GM19452 (cell line): Measurements from ENCODE around the gene MEG3.

Experiments
- ATAC-seq: cut with Tn5 transposase; IDR thresholded peaks from one replicate; pipeline ENCODE4 v1.9.1; 2021; ENCODE audit not compliant: unreplicated experiment

Gene MEG3

GRCh38 chr14:100879194-100879593, 53.3 kb downstream of the MEG3 start:
- no peak for ATAC-seq

DNA sequence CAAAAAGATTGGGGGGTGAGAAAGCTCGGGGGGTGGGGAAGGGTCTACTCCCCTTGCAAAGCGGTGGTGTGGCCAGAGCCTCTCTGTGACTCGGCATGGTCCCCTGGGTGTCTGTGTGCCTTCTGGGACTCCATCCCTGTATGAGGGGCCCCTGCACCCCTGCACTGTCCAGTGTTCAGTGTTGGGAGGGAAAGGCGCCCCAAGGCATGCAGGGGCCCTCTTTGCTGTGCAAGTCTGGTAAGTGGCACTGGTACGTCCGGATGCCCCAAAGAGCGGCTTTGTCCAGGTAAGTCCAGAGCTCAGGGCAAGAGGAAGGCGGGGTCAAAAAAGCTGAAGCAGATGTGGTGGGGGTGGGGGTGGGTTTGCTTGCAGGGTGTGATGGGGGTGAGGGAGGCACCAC, 53.9 kb downstream of the MEG3 start:
- no peak for ATAC-seq

- ATAC-seq = no peak
Measured at GRCh38 chr14:100880271-100881101, 54.6 kb downstream of the MEG3 start.

- no peak for ATAC-seq
Measured at GRCh38 chr14:100881211-100882025, 55.5 kb downstream of the MEG3 start.

GRCh38 chr14:100882026-100882967, 56.4 kb downstream of the MEG3 start:
- no peak for ATAC-seq

DNA sequence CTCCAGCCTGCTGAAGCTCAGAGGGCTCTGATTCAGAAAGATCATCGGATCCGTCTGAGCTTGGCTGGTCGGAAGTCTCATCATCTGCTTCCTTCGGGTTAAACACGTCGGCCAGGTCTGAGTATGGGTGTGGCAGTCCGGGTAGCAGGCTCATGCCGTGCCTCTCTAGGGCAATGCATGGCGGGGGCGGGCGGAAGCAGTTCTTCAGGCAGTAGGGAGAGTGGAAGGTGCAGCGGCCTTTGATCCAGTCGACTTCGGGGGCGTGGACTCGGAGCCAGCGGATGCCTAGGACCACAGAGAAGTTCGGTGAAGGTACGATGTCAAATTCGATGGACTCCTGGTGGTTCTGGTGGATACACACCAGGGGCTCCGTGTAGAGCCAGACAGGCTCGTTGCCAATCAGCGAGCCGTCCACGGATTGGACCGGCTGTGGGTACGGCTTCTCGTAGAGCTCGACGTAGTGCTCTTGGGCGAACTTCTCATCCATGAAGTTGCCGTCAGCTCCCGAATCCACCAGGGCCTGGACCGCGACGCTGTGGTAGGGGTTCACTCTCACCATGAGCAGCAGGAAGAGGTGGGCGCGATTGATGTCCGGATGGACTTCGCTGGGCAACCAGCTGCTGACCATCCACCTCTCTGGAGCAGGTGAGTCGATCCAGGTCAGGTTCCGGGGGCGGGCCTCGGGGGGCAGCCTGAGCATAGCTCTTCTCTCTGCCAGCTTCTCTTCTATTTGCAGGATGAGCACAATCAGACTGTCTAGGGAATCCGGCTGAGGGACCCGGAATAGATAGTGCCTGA, 57.3 kb downstream of the MEG3 start:
- no peak for ATAC-seq

DNA sequence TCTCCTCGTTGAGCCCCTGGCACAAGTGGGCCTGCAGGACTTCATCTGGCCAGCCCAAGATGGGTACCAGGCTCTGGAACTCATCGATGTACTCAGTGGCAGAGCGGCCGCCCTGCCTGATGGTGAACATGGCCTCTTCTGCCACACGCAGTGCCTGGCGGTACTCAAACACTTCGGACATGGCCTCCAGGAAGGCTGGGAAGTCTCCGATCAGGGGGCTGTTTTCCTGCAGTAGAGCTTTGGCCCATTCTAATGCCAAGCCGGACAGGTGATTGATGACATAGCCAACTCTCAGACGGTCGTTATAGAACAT, 57.8 kb downstream of the MEG3 start:
- no peak for ATAC-seq

DNA sequence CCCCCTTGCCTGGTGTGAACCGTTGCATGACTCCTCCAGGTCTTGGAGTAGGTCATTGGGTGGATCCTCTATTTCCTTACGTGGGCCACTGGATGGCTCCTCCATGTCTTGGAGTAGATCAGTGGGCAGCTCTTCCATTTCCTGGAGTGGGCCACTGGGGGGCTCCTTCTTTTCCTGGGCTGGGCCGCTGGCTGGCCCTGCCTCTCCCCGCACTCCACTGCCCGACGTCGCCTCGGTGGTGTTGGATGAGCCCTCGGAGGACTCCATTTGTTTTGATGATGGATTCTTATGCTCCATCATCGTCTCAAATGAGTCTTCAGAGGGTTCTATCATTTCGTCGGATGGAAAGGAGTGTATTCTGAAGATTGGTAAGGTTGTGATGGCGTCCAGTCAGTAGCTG, 58.5 kb downstream of the MEG3 start:
- no peak for ATAC-seq

DNA sequence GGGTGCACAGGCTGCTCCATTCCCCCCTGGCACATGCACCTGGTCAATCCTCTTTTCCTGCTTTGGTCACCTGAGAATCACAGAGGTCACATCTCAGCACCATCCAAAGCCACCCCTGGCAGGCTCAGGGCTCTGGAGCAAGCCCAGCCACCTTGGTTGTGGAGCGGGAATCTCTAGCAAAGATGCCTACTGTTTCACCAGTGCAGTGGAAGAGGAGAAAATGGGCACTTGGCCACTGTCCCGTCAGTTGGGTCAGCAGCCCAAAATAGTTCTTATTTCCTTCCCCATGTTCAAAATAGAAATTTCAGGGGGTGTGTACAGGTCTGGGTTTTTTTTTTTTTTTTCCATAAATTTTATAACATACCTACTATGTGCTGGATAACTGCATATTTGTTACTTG, 59.3 kb downstream of the MEG3 start:
- no peak for ATAC-seq

GRCh38 chr14:100885617-100886016, 59.7 kb downstream of the MEG3 start:
- ATAC-seq = no peak

GRCh38 chr14:100887728-100888335, 61.9 kb downstream of the MEG3 start:
- no peak for ATAC-seq

GRCh38 chr14:100888789-100889315, 62.9 kb downstream of the MEG3 start:
- no peak for ATAC-seq

DNA sequence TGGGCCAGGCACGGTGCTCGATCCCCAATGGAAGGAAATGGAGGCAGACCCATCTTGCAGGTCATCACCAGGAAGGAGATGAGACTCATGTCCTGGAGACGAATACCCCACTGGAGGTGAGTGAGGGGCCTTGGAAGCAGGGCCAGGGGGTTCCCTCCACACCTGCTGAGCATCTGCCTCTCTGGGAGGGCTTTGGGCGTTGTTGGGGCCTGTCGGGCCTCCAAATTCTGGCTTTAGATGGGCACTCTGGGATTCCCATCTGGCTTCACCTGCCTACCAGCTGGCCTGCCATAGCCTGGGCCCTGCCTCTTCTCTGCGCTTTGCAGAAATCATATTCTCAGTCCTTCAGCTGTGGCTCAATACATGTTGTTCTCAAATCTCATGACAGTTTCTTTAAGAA, 63.7 kb downstream of the MEG3 start:
- ATAC-seq = no peak

DNA sequence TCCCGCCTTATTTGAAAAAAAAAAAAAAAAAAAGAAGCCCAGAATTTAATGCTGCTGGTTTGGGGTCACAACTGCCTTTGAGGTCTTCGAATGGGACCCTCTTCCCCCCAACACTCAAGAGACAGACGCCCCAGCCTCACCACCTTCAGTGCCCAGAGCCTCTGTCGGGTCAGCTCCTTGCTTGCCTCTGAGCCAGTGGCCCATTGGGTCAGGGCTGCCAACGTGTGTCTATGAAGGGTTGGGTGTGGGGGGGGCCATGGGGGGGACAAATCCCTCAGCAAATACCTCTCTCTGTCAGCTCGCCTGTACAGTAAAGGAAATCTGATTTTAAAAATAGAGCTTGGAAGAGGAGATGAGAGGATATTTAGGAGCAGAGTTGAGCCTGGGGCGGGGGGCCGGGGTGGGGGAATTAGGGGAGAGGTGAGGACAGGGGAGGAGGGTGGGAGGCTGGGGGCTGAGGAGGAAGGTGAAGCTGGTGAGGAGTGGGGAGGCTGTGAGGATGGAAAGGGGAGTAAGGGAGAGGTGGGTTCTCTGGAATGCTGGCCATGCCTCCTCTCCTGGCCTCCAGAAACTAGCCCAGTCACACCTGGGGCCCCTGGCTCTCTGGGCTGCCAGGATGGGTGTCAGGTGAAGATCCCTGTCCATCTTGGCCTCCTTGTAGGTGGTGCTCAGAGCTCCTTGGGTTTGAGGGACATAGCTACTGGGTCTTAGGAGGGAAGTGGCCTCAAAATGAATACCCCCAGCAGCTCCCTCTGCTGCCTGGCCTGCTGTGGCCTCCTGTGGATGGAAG, 64.3 kb downstream of the MEG3 start:
- no peak for ATAC-seq

DNA sequence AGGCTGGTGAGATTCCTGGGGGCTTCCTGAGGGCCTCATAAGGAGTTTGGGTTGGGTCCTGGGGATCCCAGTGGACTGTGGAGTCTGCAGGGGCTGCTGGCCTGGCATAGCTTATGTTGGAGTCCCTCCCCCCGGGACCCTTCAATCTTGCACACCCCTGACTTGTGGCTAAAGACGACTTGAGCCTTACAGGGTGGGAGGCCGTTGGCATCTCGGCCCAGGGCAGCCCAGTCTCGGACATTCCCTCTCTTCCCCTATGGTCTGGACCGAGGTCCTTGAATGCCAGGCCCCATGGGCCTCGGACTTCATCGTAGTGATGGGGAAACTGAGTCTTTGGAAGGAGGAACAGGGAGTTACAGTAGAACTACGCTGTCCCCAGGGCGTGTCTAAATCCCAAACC, 65.1 kb downstream of the MEG3 start:
- ATAC-seq = no peak

- ATAC-seq = no peak
Measured at GRCh38 chr14:100891501-100892445, 65.9 kb downstream of the MEG3 start.

DNA sequence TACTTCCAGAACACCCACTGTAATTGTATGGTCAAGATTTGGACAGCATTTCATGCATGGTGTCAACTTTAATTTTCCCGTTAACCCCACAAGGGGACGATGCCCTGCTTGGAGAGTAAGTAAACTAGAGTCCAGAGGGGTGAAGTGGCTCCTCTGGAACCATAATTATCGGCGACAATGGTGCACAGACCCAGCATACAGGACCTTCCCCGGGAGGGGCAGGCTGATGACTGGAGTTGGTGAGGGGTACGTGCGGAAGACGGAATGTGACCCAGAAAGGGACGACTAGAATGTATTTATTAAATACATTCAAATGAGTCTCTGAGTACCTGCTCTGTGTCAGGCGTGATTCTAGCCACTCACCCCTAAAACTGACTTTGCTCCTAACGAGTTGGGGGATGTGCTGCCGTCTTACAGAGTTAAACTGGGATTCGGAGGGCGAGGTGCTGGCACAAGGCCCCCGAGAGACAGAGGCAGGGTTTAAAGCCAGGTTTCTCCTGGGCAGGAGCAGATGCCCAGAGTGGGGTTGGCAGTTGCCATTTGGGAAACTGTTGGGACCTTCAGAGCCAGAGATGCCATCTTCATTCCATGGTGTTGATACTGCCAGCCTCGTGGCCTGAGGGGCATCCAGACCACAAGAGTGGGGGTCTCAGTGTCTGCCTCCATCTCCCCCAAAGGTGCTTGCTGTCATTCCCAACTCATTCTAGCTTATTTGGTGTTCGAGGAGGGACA, 66.7 kb downstream of the MEG3 start:
- ATAC-seq = no peak
